ENCODE results near the gene PCSK5. TPM values are rescaled to one million over a fixed set of nuclear protein-coding genes. Genes with fewer than 3 reads are reported as not detected.

The PCSK5 gene
- total RNA-seq, 1 experiment from 2014 or later: 6.9 TPM

DNA sequence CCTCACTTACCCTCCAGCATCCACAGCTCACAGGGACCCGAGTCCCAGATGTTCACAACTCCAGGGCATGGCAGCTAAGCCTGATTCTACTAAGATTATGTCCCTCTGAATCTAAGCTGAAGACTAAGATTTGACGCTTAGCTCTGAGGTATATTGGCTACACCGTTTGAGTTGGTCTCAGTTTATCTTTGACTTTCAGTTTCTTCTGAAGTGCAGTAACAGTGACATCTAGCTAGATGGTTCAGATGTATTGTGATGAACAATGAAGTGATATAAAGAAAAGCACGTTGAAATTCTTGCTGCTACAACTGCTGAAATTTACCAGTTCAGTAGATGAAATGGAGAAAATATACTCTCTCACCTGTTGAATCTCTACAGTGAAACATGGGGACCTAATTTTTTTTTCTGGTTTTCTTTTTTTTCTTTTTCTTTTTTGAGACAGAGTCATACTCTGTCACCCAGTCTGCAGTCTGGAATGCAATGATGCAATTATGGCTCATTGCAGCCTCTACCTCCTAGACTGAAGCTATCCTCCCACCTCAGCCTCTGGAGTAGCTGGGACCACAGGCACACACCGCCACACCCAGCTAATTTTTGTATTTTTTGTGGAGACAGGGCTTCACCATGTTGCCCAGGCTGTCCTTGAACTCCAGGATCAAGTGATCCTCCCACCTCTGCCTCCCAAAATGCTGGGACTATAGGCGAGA is 488.0 kb downstream of the PCSK5 start:
- ChIA-PET POLR2A (no interaction called here), CTCF (no interaction called here), RAD21 (ENCODE audit: low non-redundant PET in 1 of 2, low total read pairs in 2 of 2, uncharacterized antibody in 2 of 2, unreplicated experiment in 2 of 2) (no interaction called here)
- Histone ChIP-seq H3K27me3 (ENCODE audit: insufficient read depth, low read length) (no peaks in the 10 kb centered on the region), H3K9me3 (ENCODE audit: control insufficient read depth in 1 of 2, insufficient read depth in 1 of 2, low read depth in 1 of 2, low read length in 2 of 2) (no peaks in the 10 kb centered on the region), H3K4me3 (replicated peaks in 1 of 2; ENCODE audit: low read depth in 1 of 2, low read length in 2 of 2) (no peak overlapping the region), H3K36me3 (ENCODE audit: control insufficient read depth in 1 of 2, insufficient read depth in 2 of 2, low read length in 2 of 2) (no peaks in the 10 kb centered on the region), H3K9ac (ENCODE audit: low read length) (no peak overlapping the region), H3K4me1 (ENCODE audit: control insufficient read depth in 1 of 2, insufficient read depth in 2 of 2, low read length in 2 of 2) (peaks cover 8 to 11% of the 10 kb centered on the region in 2 experiments; a peak in 3 of 4 replicates), H4K20me1 (ENCODE audit: insufficient read depth) (no peaks in the 10 kb centered on the region), H3K4me2 (ENCODE audit: low read length) (no peak overlapping the region), H2AFZ (ENCODE audit: low read depth, low read length, poor library complexity, severe bottlenecking) (no peak overlapping the region), H3K79me2 (ENCODE audit: insufficient read depth, low read length) (no peaks in the 10 kb centered on the region), H3K9me2 (ENCODE audit: insufficient read depth) (no peaks in the 10 kb centered on the region), H3K27ac (ENCODE audit: low read depth, low read length) (no peak overlapping the region)
- no peak for TF ChIP-seq CEBPB (IDR thresholded peaks at IDR 0.05; ENCODE audit: low read depth)
- TF ChIP-seq, protein P1, sequence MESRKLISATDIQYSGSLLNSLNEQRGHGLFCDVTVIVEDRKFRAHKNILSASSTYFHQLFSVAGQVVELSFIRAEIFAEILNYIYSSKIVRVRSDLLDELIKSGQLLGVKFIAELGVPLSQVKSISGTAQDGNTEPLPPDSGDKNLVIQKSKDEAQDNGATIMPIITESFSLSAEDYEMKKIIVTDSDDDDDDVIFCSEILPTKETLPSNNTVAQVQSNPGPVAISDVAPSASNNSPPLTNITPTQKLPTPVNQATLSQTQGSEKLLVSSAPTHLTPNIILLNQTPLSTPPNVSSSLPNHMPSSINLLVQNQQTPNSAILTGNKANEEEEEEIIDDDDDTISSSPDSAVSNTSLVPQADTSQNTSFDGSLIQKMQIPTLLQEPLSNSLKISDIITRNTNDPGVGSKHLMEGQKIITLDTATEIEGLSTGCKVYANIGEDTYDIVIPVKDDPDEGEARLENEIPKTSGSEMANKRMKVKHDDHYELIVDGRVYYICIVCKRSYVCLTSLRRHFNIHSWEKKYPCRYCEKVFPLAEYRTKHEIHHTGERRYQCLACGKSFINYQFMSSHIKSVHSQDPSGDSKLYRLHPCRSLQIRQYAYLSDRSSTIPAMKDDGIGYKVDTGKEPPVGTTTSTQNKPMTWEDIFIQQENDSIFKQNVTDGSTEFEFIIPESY (IDR thresholded peaks at IDR 0.05; ENCODE audit: extremely low read depth, insufficient replicate concordance, low read length): no peak
- TF ChIP-seq ZFX (IDR thresholded peaks at IDR 0.05): no peak
- TF ChIP-seq JUND (IDR thresholded peaks at IDR 0.05): no peak
- TF ChIP-seq, protein P2, sequence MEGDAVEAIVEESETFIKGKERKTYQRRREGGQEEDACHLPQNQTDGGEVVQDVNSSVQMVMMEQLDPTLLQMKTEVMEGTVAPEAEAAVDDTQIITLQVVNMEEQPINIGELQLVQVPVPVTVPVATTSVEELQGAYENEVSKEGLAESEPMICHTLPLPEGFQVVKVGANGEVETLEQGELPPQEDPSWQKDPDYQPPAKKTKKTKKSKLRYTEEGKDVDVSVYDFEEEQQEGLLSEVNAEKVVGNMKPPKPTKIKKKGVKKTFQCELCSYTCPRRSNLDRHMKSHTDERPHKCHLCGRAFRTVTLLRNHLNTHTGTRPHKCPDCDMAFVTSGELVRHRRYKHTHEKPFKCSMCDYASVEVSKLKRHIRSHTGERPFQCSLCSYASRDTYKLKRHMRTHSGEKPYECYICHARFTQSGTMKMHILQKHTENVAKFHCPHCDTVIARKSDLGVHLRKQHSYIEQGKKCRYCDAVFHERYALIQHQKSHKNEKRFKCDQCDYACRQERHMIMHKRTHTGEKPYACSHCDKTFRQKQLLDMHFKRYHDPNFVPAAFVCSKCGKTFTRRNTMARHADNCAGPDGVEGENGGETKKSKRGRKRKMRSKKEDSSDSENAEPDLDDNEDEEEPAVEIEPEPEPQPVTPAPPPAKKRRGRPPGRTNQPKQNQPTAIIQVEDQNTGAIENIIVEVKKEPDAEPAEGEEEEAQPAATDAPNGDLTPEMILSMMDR (IDR thresholded peaks at IDR 0.05 in 2 of 3, conservative IDR thresholded peaks at IDR 0.05 in 1 of 3; ENCODE audit: borderline replicate concordance in 1 of 3, insufficient read depth in 1 of 3, low read depth in 2 of 3, low read length in 2 of 3): no peak
- TF ChIP-seq SIN3A (IDR thresholded peaks at IDR 0.05; ENCODE audit: low read depth): no peak
- no peak for TF ChIP-seq POLR2AphosphoS5 (IDR thresholded peaks at IDR 0.05; ENCODE audit: low read depth, low read length)
- TF ChIP-seq, protein P3, sequence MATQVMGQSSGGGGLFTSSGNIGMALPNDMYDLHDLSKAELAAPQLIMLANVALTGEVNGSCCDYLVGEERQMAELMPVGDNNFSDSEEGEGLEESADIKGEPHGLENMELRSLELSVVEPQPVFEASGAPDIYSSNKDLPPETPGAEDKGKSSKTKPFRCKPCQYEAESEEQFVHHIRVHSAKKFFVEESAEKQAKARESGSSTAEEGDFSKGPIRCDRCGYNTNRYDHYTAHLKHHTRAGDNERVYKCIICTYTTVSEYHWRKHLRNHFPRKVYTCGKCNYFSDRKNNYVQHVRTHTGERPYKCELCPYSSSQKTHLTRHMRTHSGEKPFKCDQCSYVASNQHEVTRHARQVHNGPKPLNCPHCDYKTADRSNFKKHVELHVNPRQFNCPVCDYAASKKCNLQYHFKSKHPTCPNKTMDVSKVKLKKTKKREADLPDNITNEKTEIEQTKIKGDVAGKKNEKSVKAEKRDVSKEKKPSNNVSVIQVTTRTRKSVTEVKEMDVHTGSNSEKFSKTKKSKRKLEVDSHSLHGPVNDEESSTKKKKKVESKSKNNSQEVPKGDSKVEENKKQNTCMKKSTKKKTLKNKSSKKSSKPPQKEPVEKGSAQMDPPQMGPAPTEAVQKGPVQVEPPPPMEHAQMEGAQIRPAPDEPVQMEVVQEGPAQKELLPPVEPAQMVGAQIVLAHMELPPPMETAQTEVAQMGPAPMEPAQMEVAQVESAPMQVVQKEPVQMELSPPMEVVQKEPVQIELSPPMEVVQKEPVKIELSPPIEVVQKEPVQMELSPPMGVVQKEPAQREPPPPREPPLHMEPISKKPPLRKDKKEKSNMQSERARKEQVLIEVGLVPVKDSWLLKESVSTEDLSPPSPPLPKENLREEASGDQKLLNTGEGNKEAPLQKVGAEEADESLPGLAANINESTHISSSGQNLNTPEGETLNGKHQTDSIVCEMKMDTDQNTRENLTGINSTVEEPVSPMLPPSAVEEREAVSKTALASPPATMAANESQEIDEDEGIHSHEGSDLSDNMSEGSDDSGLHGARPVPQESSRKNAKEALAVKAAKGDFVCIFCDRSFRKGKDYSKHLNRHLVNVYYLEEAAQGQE (IDR thresholded peaks at IDR 0.05; ENCODE audit: low read depth): no peak
- TF ChIP-seq YY1 (IDR thresholded peaks at IDR 0.05; ENCODE audit: extremely low read depth, insufficient replicate concordance, low read depth, low read length): no peak
- TF ChIP-seq, protein P4, sequence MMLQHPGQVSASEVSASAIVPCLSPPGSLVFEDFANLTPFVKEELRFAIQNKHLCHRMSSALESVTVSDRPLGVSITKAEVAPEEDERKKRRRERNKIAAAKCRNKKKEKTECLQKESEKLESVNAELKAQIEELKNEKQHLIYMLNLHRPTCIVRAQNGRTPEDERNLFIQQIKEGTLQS (IDR thresholded peaks at IDR 0.05): no peak
- TF ChIP-seq RAD21 (IDR thresholded peaks at IDR 0.05; ENCODE audit: low read depth): no peak
- TF ChIP-seq CBX3 (IDR thresholded peaks at IDR 0.05; ENCODE audit: low read depth): no peak
- TF ChIP-seq, protein P5, sequence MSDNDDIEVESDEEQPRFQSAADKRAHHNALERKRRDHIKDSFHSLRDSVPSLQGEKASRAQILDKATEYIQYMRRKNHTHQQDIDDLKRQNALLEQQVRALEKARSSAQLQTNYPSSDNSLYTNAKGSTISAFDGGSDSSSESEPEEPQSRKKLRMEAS (IDR thresholded peaks at IDR 0.05): no peak
- TF ChIP-seq TCF7L2 (IDR thresholded peaks at IDR 0.05; ENCODE audit: borderline replicate concordance, extremely low read depth, insufficient read depth, insufficient read length): no peak
- TF ChIP-seq SRF (IDR thresholded peaks at IDR 0.05; ENCODE audit: low read depth): no peak
- no peak for TF ChIP-seq FOSL1 (IDR thresholded peaks at IDR 0.05; ENCODE audit: low read depth)
- intact Hi-C loops (cut with micrococcal nuclease): no loop called here
- ATAC-seq (no peak), DNase-seq (ENCODE audit: low read depth, low spot score) (no peak)
- no TSS peak for BruUV-seq (replicated peaks)
